Kidney glomerular epithelial cell (primary cell): Measurements from ENCODE around the gene PTPRE.

Experiments
- DNase-seq: peaks from one replicate; lab custom pipeline; 2025; lab: John Stamatoyannopoulos, UW

The PTPRE gene

DNA sequence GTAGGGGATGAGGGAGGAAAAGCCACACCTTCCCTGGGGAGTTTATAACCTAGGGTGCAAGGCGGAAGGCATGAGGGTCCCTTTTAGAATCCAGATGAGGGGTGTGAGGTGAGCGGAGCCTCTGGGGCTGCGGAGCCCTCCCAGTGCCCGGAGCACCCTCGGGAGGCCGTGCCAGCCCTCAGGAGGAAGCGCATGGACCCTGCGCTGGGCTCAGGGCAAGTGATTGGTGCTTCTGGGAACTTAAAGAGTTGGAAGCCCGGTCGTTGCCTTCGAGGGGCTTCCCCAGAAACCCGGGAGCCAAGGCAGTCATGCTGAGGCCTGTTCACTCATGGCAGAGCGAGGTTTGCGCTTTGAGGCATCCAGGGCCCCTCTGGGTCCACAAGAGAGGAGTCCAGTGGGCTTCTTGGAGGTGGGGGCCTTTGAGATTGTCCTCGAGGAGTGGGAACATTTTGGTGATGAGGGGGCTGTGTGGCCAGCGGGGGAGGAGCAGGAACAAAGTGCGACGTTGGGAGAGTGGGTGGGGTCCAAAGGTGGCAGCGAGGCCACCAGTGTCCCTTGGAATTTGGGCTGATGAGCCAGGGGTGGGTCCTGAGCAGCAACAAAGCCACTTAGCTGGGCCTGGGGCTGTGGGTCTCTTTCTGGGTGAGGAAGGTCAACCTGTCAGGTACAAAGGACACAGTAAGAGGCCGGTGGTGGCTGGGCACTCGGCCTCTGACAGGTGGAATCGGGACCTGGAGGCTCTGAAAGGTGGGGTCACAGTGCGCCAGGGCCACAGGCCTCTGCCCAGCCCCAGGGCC, 139.5 kb downstream of the PTPRE start:
- DNase-seq: no peak

DNA sequence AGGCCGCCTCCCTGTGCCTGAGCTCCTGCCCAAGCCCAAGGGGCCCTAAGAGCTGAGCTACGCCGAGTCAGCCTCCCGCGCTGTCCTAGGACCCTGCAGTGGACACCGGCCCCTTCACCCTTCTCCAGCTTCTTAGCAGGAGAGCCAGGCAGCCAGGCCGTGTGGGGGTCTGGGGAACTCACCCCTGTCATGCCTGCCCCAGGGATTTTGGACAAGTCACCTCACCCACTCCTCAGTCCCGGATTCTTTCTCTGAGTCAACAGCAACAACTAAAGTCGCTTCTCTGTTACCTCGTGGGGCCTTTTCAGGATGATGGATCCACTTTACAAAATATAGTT, 140.0 kb downstream of the PTPRE start:
- DNase-seq: no peak

DNA sequence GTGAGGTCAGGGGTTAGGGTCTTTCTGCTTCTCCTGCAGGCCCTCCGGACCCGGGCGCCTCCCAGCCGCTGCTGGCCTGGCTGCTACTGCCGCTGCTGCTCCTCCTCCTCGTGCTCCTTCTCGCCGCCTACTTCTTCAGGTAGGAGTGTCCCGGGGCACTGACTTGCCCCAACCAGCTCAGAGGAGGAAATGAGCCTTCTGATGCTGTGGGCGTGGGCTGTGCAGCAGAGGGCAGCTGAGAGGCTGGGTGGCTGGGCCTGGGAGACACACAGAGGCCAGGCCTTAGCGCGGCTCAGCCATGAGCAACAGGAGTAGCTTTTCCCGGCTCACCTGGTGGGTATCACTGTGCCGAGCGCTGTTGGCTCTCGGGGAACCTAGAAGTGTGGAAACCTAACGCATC, 140.4 kb downstream of the PTPRE start:
- DNase-seq: peak; percentile 88

DNA sequence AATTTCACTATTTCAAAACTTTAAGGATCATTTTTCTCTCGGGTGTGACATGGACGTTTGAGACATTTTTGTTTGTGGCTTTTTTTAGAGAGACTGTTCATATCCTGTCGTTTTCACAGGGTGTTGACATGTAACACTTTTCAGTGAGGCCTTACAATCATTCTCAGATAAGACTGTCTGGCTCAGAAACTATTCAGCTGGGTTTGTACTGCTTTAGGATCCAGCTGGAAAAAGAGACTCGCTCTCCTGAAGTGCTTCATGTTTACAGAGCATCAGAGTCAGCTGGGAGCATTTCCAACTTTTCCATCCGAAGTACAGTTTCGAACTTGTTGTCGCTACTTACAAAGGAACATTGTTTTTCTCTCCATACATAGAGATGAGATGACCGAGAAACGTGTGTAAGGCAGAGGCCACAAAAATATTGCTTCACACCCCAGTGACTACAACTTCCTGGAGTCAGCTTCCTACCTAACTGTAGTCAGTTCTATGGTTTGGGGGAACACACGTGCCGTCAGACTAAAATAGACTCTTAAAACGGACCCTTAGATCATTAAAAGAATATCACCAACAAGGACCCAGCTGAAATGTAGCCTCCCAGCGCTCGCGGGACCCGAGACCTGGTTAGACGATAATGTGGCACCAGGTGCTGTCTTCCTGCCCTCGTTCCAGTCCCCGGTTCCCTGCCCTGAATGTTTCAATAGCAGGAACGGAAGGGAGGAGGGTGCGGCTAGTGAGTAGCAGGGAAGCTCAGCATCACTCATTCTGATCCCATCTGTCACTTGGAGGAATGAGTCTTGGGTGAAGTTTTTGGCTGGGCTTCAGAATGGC, 141.3 kb downstream of the PTPRE start:
- DNase-seq: peak; percentile 4

DNA sequence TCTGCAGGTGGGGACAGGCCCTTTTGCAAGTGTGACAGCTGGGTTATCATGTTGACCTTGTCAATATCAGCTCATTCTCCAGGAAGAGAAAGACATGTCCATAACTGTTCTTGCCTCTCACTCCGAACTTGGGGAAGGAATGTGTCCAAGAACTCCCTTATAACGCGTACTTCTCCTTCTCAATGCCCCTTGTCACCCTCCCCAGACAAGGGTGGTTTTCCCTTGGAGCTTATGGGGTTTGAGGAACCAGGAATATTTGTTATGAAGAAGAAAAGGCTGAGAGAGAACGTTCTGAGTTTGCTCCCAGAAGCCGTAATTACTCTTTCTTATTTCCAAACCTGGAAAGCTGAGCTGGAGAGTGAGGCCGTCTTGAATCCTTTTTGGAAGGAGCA, 141.9 kb downstream of the PTPRE start:
- DNase-seq: no peak

DNA sequence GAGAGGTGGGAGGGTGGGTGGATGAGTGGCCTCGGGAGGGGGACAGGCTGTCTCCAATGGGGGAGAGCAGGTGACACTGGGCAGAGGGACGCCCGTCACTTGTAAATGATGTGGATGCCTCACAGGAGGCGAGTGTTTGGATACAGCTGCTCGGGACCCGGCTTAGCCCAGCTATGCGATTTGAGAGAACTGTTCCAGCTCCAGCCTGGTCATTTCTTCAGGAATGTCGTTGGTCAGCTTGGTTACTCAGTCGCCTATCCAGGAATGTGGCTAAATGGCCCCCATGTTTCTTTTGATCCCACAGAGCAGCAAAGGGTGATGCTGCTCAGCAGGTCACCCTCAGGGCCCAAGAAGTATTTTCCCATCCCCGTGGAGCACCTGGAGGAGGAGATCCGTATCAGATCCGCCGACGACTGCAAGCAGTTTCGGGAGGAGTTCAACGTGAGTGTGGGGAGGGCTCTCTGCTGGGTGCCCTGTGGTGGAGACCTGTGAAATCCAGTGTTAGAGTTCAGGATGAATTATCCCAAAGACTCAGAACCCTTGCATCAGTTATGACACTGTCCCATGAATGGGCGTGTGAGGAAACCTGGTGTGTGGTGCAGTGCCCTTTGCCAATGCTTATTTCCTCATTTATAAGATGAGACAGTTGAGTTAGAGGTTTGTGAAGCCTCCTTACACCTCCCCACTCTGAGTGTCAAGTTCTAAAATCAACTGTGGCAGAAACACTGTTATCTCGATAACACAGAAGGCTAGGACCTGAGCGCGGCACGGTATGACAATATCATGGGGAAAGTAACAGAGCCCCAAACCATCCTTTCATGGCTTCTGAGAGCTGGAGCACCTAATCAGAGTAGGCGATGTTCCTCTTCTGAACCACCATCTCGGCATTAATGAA, 142.6 kb downstream of the PTPRE start:
- no peak for DNase-seq

DNA sequence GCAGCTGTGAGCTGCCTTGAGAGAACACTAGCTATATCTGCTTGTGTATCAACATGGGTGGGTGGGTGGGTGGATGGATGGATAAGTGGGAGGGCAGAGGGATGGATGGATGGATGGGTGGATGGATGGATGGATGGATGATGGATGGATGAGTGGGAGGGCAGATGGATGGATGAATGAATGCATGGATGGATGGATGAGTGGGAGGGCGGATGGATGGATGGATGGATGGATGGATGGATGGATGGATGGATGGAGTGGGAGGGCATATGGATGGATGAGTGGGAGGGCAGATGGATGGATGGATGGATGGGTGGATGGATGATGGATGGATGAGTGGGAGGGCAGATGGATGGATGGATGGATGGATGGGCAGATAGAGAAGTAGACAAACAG, 143.2 kb downstream of the PTPRE start:
- DNase-seq: no peak

DNA sequence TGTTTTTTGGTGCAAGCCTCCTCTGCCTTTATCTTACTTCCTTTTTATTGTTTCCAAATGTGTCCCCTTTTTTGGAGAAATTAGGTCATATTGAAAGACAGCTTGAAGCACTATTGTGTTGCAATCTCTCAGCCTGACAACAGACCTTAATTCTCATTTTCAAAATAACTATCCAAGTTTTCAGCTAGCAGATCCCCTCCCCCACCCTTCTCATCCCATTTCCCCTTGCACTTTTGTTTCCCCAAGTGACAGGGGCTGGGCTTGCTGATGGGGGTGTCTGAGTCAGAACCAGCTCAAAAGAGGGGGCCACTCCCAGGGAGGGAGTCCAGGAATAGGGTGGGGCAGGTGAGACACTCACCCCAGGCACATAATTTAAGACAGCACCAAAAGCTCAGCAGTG, 144.0 kb downstream of the PTPRE start:
- no peak for DNase-seq

DNA sequence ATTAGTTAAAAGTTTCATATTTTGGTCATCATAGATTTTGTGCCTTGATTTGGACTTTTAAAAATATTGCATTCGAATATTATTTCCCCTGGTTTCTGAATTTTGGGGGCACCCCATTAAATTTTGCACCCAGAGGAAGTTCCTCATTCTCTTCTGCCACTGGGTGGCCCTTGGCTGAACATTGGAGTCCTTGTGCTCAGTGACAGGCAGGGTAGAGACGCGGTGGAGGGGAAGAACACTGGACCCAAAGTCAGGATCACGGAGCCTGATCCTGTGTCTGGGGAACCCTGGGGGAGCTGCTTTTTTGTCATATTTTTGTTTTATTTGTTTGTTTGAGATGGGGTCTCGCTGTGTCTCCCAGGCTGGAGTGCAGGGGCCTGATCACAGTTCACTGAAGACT, 144.6 kb downstream of the PTPRE start:
- DNase-seq: no peak

DNA sequence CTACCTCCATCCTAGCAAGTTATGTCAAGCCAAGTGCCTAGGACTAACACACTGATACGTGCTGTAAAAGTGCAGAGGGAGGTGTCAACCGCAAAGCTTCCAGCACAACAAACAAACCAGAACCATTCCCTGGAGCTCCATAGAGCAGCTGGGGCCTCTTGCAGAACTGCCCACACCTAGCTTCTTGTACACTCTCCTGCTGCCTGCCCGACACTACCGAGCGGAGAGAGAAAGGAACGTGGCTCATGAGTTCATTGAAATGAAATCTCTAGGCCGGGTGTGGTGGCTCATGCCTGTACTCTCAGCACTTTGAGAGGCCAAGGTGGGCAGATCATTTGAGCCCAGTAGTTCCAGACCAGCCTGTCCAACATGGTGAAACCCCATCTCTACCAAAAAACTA, 145.8 kb downstream of the PTPRE start:
- DNase-seq: no peak

DNA sequence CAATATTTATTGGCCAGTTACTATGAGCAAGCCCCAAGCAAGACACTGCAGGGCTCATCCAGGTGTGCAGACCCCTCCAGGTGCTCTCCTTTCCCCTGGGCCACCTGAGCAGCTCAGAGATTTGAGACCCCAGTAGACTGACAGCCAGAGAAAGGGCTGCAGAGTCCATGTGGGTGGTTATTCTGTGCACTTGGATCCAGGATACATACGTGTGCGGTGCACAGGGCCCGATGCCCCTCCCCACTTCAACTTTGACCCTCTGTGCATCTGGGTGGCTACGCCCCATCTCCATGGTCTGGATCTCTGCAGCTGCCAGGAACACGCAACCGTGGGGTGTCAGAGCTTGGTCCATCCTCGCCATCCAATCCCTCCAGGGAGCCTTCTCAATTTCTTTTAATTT, 146.5 kb downstream of the PTPRE start:
- no peak for DNase-seq

DNA sequence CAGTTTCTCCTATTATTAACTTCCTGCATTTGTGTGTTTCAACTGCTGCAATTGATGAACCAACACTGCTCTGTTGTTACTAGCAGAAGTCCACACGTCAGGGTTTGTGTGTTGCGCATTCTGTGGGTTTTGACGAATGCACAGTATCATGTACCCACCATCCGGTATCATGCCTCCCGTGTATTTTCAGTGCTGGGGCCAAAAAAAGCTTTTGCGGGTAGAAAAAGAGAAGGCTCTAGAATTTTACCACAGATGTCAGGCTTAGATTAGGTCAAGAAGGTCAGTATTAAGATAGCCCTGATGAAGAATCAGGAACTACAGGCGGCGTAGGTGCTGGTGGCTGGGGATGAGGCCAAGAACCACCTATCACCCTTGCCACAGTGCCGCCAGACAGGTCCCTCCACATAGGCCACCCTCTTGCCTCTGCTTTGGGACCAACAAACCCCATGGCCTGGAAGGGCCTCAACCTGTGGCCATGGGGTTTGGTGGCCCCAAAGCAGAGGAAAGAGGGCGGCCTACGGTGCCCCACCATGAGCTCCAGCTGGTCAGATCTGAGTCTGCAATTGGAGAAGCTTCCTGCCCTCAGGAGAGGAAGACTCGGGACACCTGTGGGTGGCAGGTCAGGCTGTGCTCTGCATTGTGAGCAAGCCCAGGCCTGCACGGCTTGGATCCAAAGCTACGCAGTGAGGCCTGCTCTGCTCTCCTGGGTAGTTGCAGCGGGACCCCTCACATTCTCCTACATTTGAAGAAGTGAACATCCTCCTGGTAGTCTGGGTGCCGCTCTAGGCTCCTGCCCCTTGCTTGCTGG, 147.5 kb downstream of the PTPRE start:
- no peak for DNase-seq

DNA sequence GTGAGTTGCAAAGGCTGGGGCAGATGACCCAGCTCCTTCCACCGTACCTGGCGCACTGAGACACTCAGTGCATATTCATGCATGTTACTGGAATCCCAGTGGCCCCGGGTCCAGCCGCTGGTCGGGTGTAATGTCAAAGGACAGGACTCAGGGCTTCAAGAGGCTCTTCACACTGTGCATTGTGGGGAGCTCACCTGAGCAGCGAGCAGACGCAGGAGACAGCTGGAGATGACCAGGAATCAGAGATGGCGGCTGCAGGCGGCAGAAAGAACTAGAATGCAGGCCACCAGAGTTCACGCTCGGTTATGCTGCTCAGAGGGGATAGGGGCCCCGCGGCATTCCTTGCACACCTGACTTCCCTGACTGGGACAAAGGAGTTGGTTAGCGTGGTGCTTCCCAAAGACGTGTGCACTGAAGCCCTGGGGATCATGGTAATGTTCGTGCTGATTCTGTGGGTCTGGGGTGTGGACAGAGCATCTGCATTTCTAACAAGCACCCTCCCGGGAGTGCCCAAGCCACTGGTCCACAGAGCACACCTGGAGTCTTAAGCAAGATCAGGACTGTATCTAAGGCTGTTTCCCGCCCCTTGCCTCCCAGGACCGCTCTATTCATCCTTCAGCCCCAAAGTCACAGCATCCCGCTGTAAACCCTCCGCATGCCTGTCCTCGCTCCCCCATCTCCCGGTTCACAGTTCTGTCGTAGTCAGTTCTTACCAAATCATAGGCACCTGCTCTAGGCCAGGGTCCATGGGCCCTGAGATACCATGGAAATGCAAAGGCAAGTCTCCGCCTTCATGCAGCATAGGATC, 148.4 kb downstream of the PTPRE start:
- DNase-seq: no peak

DNA sequence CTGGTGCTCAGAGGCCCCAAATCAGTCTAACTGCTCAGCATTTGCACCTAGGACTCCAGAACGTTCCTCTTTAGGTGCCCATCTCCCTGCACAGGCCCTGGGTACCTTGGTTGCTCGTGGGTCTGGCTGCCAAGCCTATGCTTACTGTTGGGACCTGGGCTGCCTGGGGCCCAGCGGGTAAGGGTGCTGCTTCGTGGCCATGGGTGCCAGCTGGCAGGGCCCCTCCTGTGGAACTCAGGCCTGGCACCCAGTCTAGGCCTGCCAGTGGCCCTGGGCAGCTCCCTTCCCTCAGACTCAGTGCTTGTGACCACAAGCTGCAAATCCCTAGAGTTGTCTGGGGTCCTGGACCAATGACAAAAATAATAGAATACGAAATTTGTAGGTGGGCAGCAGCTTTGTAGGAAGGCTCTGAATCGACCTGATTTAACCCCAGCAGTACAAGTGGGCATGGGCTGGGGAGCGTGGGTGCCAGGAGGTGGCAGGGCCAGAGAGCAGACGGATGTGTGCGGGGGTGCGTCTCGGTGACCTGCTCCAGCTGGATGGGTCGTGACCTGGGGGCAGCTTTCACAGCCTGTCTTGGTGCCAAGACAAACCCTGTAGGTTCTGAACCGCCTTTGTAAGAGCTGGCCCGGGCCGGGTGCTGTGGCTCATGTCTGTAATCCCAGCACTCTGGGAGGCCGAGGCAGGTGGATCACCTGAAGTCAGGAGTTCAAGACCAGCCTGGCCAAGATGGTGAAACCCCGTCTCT, 149.6 kb downstream of the PTPRE start:
- no peak for DNase-seq

DNA sequence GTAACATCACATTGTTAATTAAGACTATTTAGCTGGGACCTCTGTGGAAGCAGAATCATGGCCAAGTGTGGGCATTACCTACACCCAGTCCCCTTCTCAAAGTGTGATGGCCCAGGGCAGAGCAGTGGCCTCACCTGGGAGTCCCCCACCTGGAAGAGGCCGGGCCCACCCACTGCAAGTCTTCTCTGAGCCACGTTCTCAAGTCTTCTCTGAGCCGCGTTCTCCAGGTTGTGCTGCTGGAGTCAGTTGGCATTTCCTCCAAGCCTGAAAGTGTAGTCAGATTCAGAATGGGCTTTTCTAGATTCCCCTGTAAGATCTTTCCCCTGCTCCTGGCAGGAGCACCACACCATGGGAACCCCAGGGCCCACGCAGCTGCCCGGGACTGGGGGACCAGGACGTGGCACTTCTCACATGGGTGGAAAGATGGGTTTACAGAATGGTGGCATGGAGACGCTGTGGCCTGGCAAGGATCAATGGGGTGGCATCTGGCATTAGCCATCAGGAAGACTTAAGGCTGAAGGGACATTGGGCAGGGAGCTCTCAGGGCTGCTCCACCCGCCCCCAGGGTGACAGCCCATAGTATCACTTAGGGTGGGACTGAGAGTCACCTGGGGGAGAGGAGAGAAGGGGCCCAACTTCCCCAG, 151.3 kb downstream of the PTPRE start:
- no peak for DNase-seq

DNA sequence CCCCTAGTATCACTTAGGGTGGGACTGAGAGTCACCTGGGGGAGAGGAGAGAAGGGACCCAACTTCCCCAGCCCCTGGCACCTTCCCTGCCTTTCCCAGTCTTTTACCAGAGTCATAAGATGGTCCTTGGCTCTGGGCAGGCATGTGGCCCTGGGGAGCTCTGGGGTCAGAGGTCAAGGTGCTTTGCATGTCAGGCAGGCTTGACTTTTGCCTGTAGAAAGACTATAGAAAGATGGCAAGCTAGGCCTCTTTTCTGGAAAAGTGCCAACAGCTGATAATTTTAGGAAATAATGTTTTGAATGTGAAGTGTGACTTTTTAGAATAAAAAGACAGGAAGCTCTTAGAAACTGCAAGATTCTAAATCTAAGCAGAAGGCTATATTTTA, 151.8 kb downstream of the PTPRE start:
- no peak for DNase-seq

DNA sequence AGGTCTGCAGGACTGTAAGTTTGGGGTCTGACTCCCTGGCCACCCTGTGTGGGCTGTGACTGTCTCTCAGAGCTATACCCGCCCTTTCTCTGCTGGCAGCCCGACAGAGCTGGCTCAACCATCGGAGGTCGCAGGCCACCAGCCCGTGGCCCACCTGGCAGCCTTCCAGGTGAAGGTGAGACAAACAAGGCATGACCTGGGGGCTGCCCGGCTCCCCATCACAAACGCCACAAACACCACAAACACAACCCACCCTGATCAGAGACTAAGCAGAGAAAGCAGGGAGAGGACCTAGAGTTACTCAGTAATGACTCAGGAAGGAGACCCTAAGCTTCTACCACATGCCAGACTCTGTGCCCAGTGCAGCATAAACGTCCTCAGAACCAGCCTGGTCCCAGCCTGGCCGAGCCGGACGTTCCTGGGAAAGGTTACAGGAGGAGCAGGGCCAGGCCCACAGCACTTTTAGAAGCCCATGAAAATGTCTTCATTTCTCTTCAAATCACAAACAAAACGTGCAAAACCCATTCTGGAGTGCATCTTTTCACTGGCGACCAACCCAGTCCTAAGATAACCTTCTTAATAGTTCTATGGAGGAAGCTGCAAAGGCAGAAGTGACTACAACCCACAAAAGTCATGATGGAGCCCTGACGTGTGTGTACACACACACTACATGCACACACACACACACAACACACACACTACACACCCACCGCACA, 152.5 kb downstream of the PTPRE start:
- no peak for DNase-seq

DNA sequence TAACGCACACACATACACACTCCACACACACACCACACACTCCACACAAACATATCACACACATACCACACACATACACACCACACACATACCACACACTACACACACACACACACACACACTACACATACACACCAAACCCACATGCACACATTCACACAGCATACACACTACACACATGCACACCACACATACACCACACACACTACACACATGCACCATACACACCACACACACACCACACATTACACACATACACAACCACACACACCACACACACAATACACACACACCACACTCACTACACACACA, 153.0 kb downstream of the PTPRE start:
- DNase-seq: no peak
